HEK293 (cell line): ENCODE measurements around the gene LPP.

ENCODE experiments used
- PBX3 ChIP-seq: sonication (generic); formaldehyde crosslinking; IDR thresholded peaks from 2 replicates; pipeline ENCODE4 v1.8.1; 2022; ENCODE audit warnings: mild to moderate bottlenecking, moderate library complexity, missing genetic modification reagents
- YY1 ChIP-seq: fragments of 450-650 bp; formaldehyde crosslinking; IDR thresholded peaks from 2 replicates; pipeline ENCODE4 v1.5.1; 2018; ENCODE audit warnings: missing biosample characterization, missing genetic modification characterization
- ZNF10 ChIP-seq: fragments of 450-650 bp; formaldehyde crosslinking; IDR thresholded peaks from 2 replicates; pipeline ENCODE4 v1.5.1; 2017; ENCODE audit warnings: missing biosample characterization, missing genetic modification characterization
- ZNF623 ChIP-seq: fragments of 450-650 bp; formaldehyde crosslinking; IDR thresholded peaks from 2 replicates; pipeline ENCODE4 v1.5.1; 2016; ENCODE audit warnings: missing biosample characterization, missing genetic modification characterization
- TF ChIP-seq, protein P1 (sequence below): fragments of 450-650 bp; formaldehyde crosslinking; IDR thresholded peaks from 2 replicates; pipeline ENCODE4 v1.5.1; 2016; ENCODE audit warnings: missing biosample characterization, missing genetic modification characterization

- TF ChIP-seq, protein P1, sequence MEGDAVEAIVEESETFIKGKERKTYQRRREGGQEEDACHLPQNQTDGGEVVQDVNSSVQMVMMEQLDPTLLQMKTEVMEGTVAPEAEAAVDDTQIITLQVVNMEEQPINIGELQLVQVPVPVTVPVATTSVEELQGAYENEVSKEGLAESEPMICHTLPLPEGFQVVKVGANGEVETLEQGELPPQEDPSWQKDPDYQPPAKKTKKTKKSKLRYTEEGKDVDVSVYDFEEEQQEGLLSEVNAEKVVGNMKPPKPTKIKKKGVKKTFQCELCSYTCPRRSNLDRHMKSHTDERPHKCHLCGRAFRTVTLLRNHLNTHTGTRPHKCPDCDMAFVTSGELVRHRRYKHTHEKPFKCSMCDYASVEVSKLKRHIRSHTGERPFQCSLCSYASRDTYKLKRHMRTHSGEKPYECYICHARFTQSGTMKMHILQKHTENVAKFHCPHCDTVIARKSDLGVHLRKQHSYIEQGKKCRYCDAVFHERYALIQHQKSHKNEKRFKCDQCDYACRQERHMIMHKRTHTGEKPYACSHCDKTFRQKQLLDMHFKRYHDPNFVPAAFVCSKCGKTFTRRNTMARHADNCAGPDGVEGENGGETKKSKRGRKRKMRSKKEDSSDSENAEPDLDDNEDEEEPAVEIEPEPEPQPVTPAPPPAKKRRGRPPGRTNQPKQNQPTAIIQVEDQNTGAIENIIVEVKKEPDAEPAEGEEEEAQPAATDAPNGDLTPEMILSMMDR (tag by site-specific recombination), result no peak
- TF ChIP-seq ZNF10 (tag by site-specific recombination) (no peak), ZNF623 (tag by site-specific recombination) (no peak), YY1 (tag by site-specific recombination) (no peak), PBX3 (CRISPR knock-in tag) (no peak)
Observed at GRCh38 chr3:188315553-188315952, 161.6 kb downstream of the LPP start.
